Measurements from ENCODE around the gene SYNRG. TPM values are rescaled to one million over a fixed set of nuclear protein-coding genes. Genes with fewer than 3 reads are reported as not detected.

The SYNRG gene
- total and polyA plus RNA-seq, 8 donors, result 3.7 to 92.4 (median 27.8) TPM

DNA sequence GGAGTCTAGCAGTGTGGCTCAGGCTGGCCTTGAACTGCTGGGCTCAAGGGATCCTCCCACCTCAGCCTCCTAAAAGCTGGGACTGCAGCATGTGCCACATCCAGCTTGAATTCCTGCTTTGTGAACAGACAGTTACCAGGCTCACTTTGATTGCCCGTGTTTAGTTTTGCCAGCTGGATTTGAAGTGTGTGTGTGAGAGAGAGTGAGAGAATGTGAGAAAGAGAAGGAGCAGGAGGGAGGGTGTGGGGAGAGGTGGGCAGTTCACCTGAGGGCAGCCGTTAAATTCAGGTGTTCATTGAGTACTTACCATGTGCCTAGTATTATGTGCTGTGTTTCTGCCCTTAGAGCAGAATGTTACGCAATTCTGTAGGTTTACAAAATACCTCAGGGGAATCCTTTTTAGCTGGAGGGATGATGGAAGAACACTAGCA lies 114.8 kb downstream of the SYNRG start:
- Histone ChIP-seq H3K9me3 (no peaks in the 10 kb centered on the region), H3K27ac (peak overlapping the region in 1 of 5 donors; percentile 58), H3K4me3 (no peak overlapping the region), H3K36me3 (no peaks in the 10 kb centered on the region), H3K27me3 (peaks cover 0 to 4% (median 0%) of the 10 kb centered on the region in 3 donors), H3K4me1 (peaks cover 10 to 29% (median 19%) of the 10 kb centered on the region in 4 donors)
- DNase-seq, result no peak
- intact Hi-C loops (cut with DNase I; ENCODE audit: low total_unique reads), result no loop called here
- no peak for TF ChIP-seq POLR2AphosphoS5 (IDR thresholded peaks at IDR 0.05)
- no peak for TF ChIP-seq EP300 (IDR thresholded peaks at IDR 0.05)
- no peak for TF ChIP-seq POLR2A (IDR thresholded peaks at IDR 0.05)
- TF ChIP-seq, protein P1, sequence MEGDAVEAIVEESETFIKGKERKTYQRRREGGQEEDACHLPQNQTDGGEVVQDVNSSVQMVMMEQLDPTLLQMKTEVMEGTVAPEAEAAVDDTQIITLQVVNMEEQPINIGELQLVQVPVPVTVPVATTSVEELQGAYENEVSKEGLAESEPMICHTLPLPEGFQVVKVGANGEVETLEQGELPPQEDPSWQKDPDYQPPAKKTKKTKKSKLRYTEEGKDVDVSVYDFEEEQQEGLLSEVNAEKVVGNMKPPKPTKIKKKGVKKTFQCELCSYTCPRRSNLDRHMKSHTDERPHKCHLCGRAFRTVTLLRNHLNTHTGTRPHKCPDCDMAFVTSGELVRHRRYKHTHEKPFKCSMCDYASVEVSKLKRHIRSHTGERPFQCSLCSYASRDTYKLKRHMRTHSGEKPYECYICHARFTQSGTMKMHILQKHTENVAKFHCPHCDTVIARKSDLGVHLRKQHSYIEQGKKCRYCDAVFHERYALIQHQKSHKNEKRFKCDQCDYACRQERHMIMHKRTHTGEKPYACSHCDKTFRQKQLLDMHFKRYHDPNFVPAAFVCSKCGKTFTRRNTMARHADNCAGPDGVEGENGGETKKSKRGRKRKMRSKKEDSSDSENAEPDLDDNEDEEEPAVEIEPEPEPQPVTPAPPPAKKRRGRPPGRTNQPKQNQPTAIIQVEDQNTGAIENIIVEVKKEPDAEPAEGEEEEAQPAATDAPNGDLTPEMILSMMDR (IDR thresholded peaks at IDR 0.05), result no peak
- WGBS, 5 donors, result 77 to 90% (median 80%) methylated on average over 3 of the region's 3 CpGs

DNA sequence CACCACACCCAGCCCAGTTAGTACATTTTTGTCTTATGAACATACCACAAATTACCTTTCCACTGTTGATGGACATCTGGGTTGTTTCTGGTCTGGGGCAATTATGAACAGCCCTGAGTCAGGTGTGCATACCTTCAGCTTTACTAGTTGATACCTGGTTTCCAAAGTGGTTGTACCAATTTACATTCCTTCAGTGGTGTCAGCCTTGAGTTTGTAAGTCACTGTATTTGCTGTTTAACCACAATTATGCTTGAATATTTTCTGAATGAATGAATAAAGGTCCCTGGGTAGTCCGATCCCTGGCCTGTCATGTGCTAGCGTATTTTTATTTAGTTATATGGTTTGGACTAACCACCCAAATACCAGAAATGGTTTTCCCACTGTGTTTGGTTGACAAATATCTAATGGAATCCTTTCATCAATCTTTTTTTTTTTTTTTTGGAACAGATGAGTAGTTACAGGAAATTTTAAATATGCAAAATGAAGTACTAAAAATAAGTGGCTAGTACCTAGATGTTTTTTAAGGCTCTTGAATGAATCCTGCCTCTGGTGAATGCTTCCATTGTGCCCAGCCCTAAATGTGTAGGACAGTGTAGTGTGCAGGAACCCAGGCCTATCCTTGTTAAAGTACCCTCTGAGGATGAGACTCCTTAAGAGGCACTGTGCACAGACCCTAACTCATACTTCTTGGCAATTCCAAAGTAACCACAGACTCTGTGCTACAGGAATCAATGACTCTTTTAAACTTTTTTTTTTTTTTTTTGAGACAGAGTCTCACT lies 115.8 kb downstream of the SYNRG start:
- Histone ChIP-seq H3K27me3 (peaks cover 0 to 4% (median 0%) of the 10 kb centered on the region in 3 donors), H3K4me1 (peaks cover 15 to 37% (median 26%) of the 10 kb centered on the region in 4 donors), H3K27ac (peak overlapping the region in 1 of 5 donors; percentile 58), H3K4me3 (no peak overlapping the region), H3K36me3 (no peaks in the 10 kb centered on the region), H3K9me3 (no peaks in the 10 kb centered on the region)
- DNase-seq, result no peak
- TF ChIP-seq EP300 (IDR thresholded peaks at IDR 0.05), result no peak
- TF ChIP-seq POLR2AphosphoS5 (IDR thresholded peaks at IDR 0.05), result no peak
- TF ChIP-seq, protein P1 (IDR thresholded peaks at IDR 0.05), result no peak
- TF ChIP-seq POLR2A (IDR thresholded peaks at IDR 0.05), result no peak
- intact Hi-C loops (cut with DNase I; ENCODE audit: low total_unique reads), result no loop called here
- WGBS, 5 donors, result 67 to 89% (median 86%) methylated on average over 2 of the region's 2 CpGs

DNA sequence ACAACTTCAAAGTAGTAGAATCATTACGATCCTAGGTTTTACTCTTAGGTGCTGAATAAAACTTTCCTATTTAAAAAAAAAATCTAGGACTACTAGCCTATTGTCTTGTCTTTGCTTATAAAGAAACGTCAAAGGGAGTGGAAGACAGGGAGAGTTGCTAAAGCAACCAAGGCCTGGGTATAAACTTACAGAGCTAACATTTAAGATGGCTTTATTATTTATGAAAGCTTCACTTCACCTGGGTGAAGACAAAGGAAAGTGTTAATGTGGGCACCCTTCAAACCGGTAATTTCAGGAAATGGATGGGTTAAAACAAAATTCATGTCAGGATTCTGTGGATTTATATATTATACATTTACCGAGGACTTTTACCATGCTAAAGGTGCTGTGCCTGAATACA lies 117.1 kb downstream of the SYNRG start:
- no peaks in the 10 kb centered on the region for H3K9me3 ChIP-seq
- WGBS, 5 donors, result 51 to 72% (median 58%) methylated on average over 4 of the region's 4 CpGs
- peak overlapping the region in 1 of 4 donors; percentile 74 for H3K4me3 ChIP-seq
- H3K27me3 ChIP-seq, result peaks cover 0 to 4% (median 0%) of the 10 kb centered on the region in 3 donors
- peaks cover 21 to 46% (median 34%) of the 10 kb centered on the region in 4 donors for H3K4me1 ChIP-seq
- intact Hi-C loops (cut with DNase I; ENCODE audit: low total_unique reads), result no loop called here
- peak overlapping the region in 2 of 5 donors; percentile 89 to 91 for H3K27ac ChIP-seq
- TF ChIP-seq, protein P1 (IDR thresholded peaks at IDR 0.05), result no peak
- no peak for TF ChIP-seq EP300 (IDR thresholded peaks at IDR 0.05)
- no peaks in the 10 kb centered on the region for H3K36me3 ChIP-seq
- no peak for DNase-seq

DNA sequence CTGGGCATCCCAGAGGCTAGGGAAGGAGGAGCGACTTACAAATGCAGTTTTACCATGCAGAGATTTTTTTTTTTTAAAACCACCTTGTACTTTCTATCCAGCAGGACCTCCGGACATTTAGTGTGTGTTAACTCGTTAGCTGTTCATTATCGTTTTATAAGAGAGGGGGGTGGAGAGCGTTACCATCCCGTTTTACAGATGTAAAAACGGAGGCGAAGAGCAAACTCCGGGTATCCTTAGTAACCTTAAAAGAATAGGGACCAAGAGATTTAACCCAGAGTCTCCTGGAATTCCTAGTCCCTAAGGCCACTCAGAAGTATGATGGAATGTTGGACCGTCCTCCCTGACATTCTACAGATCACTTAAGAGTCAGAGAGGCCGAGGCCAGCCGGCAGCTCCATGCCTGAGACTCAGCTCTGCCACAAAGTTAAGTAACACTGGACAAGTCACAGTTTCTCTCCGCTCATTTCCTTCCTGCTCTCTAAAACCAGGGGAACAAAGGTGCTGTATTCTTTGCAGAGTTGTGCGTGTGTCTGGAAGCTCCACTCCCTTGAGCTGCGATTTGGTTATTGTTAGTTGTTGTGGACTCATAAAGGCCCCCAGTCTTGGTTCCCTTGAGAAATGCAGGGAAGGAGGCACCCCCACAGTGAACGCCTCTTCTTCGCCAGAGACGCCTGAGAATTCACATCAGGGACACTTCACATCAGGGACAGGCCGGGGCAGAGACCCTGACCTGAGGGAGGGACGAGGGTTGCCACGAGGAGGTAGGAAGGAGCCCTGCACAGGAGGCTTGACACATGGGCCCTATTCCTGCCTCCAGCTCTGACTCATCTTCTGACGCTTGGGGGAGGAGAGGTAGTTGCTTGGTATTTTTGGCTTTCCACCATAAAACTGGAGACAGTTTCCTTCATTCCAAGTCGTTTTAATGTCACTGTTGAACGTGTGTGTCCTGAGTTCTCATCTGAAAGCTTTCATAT lies 118.3 kb downstream of the SYNRG start:
- intact Hi-C loops (cut with DNase I; ENCODE audit: low total_unique reads), result no loop called here

More for the DNA sequence above, 118.3 kb downstream of the SYNRG start:
- Histone ChIP-seq H3K36me3 (no peaks in the 10 kb centered on the region), H3K27ac (peak overlapping the region; percentile 72 to 93 (median 91)), H3K9me3 (no peaks in the 10 kb centered on the region), H3K27me3 (peaks cover 0 to 4% (median 0%) of the 10 kb centered on the region in 3 donors), H3K4me3 (peak overlapping the region; percentile 74 to 94 (median 85)), H3K4me1 (peaks cover 21 to 46% (median 34%) of the 10 kb centered on the region in 4 donors)
- TF ChIP-seq POLR2AphosphoS5 (IDR thresholded peaks at IDR 0.05) (peak in 1 of 3 donors; percentile 15), POLR2A (IDR thresholded peaks at IDR 0.05) (no peak), EP300 (IDR thresholded peaks at IDR 0.05) (no peak)
- TF ChIP-seq, protein P1 (IDR thresholded peaks at IDR 0.05), result no peak
- peak in 1 of 2 donors; percentile 68 for DNase-seq
- WGBS, 5 donors, result 36 to 56% (median 50%) methylated on average over 24 of the region's 24 CpGs

Measured in stomach (tissue), 9 donors.